Heart right ventricle (tissue), 16 donors: ENCODE results near the gene ATOX1. TPM values are rescaled to one million over a fixed set of nuclear protein-coding genes. Genes with fewer than 3 reads are reported as not detected.

Experiments used
- ATAC-seq, 8 donors: fragments of 200-7000 bp; cut with Tn5 transposase; one replicate each; pipeline ENCODE4 v1.9.1; 2020; ENCODE audit warnings: mild to moderate bottlenecking in 8 of 8, moderate library complexity in 8 of 8, moderate number of reproducible peaks in 1 of 8
- DNase-seq, 2 donors: peaks; one replicate each; pipeline ENCODE4 v3.0.0-alpha.2; 2020
- H3K27ac ChIP-seq, 10 donors: fragments of 200-600 bp; sonication (generic) in 2 of 10; one replicate each; pipeline versions ENCODE4 v1.5.0 to v1.8.0; 2020 to 2022; ENCODE audit warnings: mild to moderate bottlenecking in 3 of 10
- H3K27me3 ChIP-seq, 7 donors: fragments of 200-600 bp; one replicate each; pipeline ENCODE4 v1.8.0; 2021 to 2022; ENCODE audit warnings: mild to moderate bottlenecking in 2 of 7
- H3K36me3 ChIP-seq, 9 donors: fragments of 200-600 bp; sonication (generic) in 1 of 9; one replicate each; pipeline versions ENCODE4 v1.5.0 to v1.8.0; 2020 to 2022; ENCODE audit warnings: mild to moderate bottlenecking in 2 of 9
- H3K4me1 ChIP-seq, 9 donors: fragments of 200-600 bp; sonication (generic) in 1 of 9; one replicate each; pipeline versions ENCODE4 v1.5.0 to v1.8.0; 2020 to 2022; ENCODE audit warnings: mild to moderate bottlenecking in 4 of 9
- H3K4me3 ChIP-seq, 10 donors: fragments of 200-600 bp; sonication (generic) in 2 of 10; one replicate each; pipeline versions ENCODE4 v1.5.0 to v1.8.0; 2020 to 2022; ENCODE audit warnings: mild to moderate bottlenecking in 7 of 10, moderate library complexity in 2 of 10
- H3K9me3 ChIP-seq, 11 donors: fragments of 200-600 bp in 10 of 11; sonication (generic) in 2 of 11; one replicate each; pipeline versions ENCODE4 v1.5.0 to v1.8.0; 2013 to 2022; ENCODE audit warnings: mild to moderate bottlenecking in 2 of 11, control low read depth in 1 of 11, moderate library complexity in 1 of 11
- WGBS, 2 donors: extraction: QIAGEN DNeasy Blood & Tissue Kit; methylation state at CpG; one replicate each; pipeline ENCODE4 v1.1.7; 2013; ENCODE audit warnings: inconsistent platforms in 1 of 2; 5-methylcytosine and 5-hydroxymethylcytosine counted together
- intact Hi-C, 10 donors: fragments of 100-400 bp; cut with DNase I; formaldehyde crosslinking; loops; one replicate each; pipeline versions ENCODE4 v1.11.1 to v1.14.2; 2022
- polyA plus RNA-seq, 2 donors: library from polyadenylated mRNA; stranded (reverse); fragments of 200-250 nt; gene quantifications; one replicate each; pipeline ENCODE4 v1.2.3, GENCODE V29; 2013
- total RNA-seq, 10 donors: library from RNA; stranded (reverse); fragmentation: NEBNext Ultra II Directional in 3 of 10; extraction: Animal tissue kit (Norgen Biotek cat#: 25700) in 3 of 10; gene quantifications; one replicate each; pipeline versions ENCODE4 v1.2.1 to v1.2.4, GENCODE V29; 2021 to 2023
- TF ChIP-seq, protein P1 (sequence below), 9 donors: fragments of 200-600 bp; sonication (generic) in 2 of 9; IDR thresholded peaks; one replicate each; pipeline versions ENCODE4 v1.5.0 to v1.8.0; 2021 to 2022; ENCODE audit warnings: antibody characterized with exemption in 9 of 9, mild to moderate bottlenecking in 5 of 9, moderate library complexity in 1 of 9
- donor health status: Arrhythmogenic right ventricular cardiomyopathy.
- donor health status: ischemic (EF 13 %, LVEDD 7.1; RV severe dilation, severe dysfunction).
- donor health status: healthy with polysubstance abuse.
- donor health status: DM: no; HTN: yes; CAD: no.
- donor health status: DM: no; HTN: no; CAD: no.
- donor health status: ischemic (EF 25% LVEDD 6.9; RV normal size, moderate dysfunction).
- donor health status: ischemic (EF 25% LVEDD 5.7; RV mildly dilated, moderate dysfunction).
- donor health status: healthy.
- donor health status: DM: yes; HTN: yes; CAD: no.
- donor health status: Ischemic cardiomyopathy.
- donor health status: ischemic (EF 35%, LVEDD 5.7; RV mildly dilated, moderate dysfunction).
- donor health status: nonischemic (EF 11% LVEDD 7.7; RV severe dilation, severe dysfunction).
- donor health status: DM: yes; HTN: yes; CAD: no.
- donor health status: PGD.
- donor health status: ischemic (EF 29% LVEDD 5.4; RV normal size, mild dysfunction).
- donor health status: nonischemic (EF 23%, LVEDD 6.1; RV moderate dilation, normal function).

ATOX1 gene
- total and polyA plus RNA-seq, 12 donors = 52.5 to 125 (median 67.3) TPM

DNA sequence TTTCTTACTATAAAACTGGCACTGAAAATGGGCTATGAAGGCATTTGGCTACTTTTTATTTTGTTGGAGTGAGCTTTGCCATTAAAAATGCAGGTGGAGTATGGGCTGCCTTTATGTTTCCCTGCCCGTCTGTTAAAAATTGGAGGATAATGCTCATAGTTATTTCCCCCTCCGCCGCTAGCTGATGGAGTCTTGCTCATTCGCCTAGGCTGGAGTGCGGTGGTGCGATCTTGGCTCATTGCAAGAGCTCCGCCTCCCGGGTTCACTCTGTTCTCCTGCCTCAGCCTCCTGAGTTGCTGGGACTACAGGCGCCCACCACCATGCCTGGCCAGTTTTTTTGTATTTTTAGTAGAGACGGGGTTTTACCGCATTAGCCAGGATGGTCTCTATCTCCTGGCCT lies 21.9 kb upstream of the ATOX1 start:
- DNase-seq = no peak
- H3K27me3 ChIP-seq = no peaks in the 10 kb centered on the region
- intact Hi-C loops = no loop called here
- 90 to 93% methylated on average over 11 of the region's 11 CpGs for WGBS, 2 donors
- H3K9me3 ChIP-seq = no peaks in the 10 kb centered on the region
- no peak for ATAC-seq
- no peak overlapping the region for H3K27ac ChIP-seq
- peaks cover 4 to 99% (median 88%) of the 10 kb centered on the region in 9 donors for H3K4me1 ChIP-seq
- no peak overlapping the region for H3K4me3 ChIP-seq
- TF ChIP-seq, protein P1, sequence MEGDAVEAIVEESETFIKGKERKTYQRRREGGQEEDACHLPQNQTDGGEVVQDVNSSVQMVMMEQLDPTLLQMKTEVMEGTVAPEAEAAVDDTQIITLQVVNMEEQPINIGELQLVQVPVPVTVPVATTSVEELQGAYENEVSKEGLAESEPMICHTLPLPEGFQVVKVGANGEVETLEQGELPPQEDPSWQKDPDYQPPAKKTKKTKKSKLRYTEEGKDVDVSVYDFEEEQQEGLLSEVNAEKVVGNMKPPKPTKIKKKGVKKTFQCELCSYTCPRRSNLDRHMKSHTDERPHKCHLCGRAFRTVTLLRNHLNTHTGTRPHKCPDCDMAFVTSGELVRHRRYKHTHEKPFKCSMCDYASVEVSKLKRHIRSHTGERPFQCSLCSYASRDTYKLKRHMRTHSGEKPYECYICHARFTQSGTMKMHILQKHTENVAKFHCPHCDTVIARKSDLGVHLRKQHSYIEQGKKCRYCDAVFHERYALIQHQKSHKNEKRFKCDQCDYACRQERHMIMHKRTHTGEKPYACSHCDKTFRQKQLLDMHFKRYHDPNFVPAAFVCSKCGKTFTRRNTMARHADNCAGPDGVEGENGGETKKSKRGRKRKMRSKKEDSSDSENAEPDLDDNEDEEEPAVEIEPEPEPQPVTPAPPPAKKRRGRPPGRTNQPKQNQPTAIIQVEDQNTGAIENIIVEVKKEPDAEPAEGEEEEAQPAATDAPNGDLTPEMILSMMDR (IDR thresholded peaks at IDR 0.05) = no peak
- H3K36me3 ChIP-seq = peaks cover 0 to 27% (median 0%) of the 10 kb centered on the region in 9 donors

DNA sequence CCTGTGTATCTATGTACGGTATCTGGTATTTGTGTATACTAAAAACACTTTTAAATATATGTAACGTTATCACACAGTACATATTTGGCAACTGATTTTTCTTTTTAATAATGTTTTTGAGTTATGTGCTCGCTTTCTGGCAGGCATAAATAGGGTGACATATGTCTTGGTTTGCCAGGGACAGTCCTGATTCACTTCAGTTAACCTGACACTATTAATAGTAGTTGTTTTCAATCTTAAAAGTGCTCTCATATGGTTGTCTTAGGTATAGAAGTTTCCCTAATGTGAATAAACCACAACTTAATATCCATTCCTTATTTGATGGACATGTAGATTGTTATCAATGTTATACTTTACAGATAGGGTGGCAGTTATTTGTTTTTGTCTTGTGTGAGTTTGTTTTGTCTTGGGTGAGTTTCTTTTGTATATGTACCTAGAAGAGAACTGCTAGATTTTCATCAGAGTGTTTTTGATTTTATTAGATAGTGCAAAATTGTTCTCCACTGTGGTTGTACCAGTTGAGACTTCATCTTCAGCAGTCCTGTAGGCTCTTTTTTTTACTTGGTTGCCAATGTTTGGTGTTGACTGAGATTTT lies 21.2 kb upstream of the ATOX1 start:
- Histone ChIP-seq H3K27me3 (no peaks in the 10 kb centered on the region), H3K36me3 (peaks cover 0 to 27% (median 0%) of the 10 kb centered on the region in 9 donors), H3K9me3 (no peaks in the 10 kb centered on the region), H3K27ac (no peak overlapping the region), H3K4me1 (peaks cover 4 to 99% (median 88%) of the 10 kb centered on the region in 9 donors), H3K4me3 (no peak overlapping the region)
- TF ChIP-seq, protein P1 (IDR thresholded peaks at IDR 0.05) = no peak
- intact Hi-C loops = loop anchor here in 1 of 10 donors (5.0 kb wide), 1 partner anchor 33 kb away; no protein-coding TSS in a partner anchor
- DNase-seq (no peak), ATAC-seq (peak in 1 of 8 donors; percentile 52)
- WGBS, 2 donors = 61 to 66% methylated on average over 3 of the region's 3 CpGs

DNA sequence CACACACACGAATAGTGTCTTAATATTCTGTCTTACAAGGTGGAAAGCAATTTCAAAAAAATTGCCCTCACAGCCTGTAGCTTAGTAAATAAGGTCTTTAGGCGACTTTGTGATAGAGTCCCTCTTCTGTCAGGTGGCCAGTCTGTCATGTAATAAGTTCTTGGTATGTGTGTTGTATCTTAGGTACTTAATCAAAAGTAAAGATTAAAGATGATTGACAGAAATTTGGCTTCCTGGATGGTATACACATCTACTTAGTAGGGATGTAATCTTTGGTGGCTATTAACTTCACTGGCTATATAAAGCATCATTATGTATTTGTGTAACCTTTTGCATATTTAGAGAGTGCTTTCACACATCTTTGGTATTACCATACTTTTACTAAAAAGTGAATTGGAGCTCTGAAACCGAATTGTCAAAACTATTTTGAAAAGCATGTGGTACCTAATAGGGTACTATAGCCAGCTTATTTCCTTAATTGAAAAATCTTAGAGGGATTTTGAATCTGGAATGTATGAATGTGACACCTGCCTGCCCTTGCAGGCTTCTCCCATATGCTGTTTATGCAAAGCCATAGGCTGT lies 16.7 kb upstream of the ATOX1 start:
- H3K4me1 ChIP-seq = peaks cover 4 to 81% (median 73%) of the 10 kb centered on the region in 9 donors
- TF ChIP-seq, protein P1 (IDR thresholded peaks at IDR 0.05) = no peak
- H3K4me3 ChIP-seq = peak overlapping the region in 1 of 10 donors; percentile 80
- WGBS, 2 donors = 27 to 31% methylated on average over 3 of the region's 3 CpGs
- no peaks in the 10 kb centered on the region for H3K27me3 ChIP-seq
- no peak for DNase-seq
- no peaks in the 10 kb centered on the region for H3K9me3 ChIP-seq
- H3K27ac ChIP-seq = peak overlapping the region in 3 of 10 donors; percentile 10 to 83 (median 32)
- H3K36me3 ChIP-seq = peaks cover 0 to 27% (median 0%) of the 10 kb centered on the region in 9 donors
- intact Hi-C loops = loop anchor here in 1 of 10 donors (5.0 kb wide), 1 partner anchor 37 kb away; no protein-coding TSS in a partner anchor
- no peak for ATAC-seq

DNA sequence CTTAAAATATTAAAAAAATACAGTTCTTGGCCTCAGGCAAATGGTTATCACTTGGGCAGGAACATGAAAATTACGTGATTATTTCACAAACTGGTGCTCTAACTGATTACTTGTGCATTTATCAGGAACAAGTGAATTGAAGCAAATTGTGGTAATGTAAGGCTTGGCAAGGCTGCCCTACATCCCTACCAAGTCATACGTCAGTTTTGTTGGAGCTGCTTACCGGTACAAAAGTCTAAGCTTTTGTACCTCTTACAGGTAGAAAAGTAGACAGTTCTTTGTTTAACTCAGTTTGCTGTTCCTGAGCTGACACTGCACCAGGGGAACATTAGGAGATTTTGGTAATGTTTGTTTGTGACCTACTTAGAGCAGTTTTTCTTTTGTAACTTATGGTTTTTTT lies 15.5 kb upstream of the ATOX1 start:
- Histone ChIP-seq H3K4me1 (peaks cover 4 to 76% (median 65%) of the 10 kb centered on the region in 9 donors), H3K27ac (peak overlapping the region in 5 of 10 donors; percentile 10 to 91 (median 83)), H3K36me3 (peaks cover 0 to 25% (median 0%) of the 10 kb centered on the region in 9 donors), H3K27me3 (no peaks in the 10 kb centered on the region), H3K4me3 (peak overlapping the region in 8 of 10 donors; percentile 6 to 86 (median 80)), H3K9me3 (no peaks in the 10 kb centered on the region)
- no peak for DNase-seq
- TF ChIP-seq, protein P1 (IDR thresholded peaks at IDR 0.05) = no peak
- 8% methylated on average over 3 of the region's 3 CpGs for WGBS, 2 donors
- intact Hi-C loops = no loop called here
- ATAC-seq = no peak
